Activated CD8-positive, alpha-beta memory T cell treated with anti-CD3 and anti-CD28 coated beads for 48 hours (primary cell): ENCODE results near the gene FTO.

Source experiments
- DNase-seq, 3 experiments: peaks; one replicate each; pipeline ENCODE4 v3.0.0-alpha.2; 2020; ENCODE audit warnings: low read depth in 2 of 3, low spot score in 2 of 3

FTO gene

DNA sequence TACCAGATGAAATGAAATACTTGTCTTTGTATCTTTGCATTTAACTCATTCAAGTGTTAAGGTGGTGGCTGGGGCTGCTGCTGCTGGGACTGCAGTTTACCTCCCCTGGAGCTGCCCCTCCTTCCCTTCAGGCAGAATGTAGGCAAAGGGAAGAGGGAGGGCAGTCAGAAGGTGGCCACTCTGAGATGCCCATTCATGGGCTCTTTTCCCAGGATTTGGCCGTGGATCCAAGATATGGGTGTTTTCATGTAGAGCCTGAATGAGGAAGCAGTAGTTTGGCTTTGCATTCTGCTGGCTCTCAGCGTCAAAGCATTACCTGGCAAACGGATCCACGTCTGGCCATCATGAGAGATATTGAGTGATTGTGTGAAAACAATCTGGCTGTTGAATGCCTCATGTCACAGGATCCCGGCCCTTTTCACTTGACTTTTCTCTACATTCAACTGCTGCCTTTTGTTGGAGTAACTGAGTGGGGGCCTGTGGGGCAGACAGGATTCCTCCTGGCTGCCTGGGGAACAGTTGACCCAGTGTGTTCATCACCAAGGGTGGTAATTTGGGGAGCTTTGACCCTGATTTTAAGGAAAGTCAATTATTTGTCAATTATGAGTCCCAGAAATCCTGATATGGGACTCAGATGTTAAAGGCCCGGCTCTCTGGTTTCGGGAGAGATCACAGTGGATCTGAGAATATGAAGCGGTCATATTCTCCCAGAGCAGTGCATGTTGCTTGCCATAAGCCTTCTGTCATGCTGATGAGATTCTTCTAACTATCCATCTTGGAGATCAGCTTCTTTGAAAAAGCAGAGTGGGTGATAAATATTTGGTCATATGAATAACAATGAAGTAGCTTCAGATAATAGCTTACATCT, 345.9 kb downstream of the FTO start:
- DNase-seq: no peak

GRCh38 chr16:54050459-54051210, 346.7 kb downstream of the FTO start:
- no peak for DNase-seq

DNA sequence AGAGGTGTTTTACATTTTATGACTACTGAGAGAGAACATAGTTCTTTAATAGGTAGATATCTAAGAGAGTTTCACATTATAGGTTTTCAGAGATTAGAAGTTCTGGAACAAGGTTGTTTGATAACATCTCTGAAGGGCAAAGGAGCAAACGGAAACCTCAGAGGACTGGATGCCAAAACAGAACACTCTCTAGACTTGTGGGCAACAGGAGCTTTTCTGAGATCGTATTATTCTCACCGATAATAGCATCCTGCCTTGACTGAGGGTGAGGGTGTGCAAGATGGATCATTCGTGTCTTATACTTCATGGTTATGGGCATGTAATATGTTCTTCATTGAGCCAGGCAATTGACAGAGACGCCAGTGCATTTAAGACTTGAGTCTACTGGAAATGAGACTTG, 347.9 kb downstream of the FTO start:
- no peak for DNase-seq

DNA sequence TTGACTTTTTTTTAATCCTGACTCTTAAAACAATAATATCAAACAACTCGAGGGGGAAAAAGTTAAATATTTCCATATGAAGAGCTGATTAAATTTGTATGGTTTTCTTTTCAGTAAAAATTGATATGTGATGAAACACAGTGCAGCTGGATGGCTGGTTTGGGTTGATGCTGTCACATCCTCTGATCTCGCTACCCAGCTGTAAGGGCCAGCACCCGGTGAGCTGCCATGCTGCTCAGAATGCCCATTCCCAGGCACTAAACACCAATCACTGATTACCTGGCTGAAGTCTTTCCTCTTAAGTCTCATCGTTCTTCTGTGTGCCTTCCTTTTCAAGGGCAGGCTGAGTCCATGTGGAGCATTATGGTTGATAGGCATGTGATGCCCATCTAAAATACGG, 348.3 kb downstream of the FTO start:
- DNase-seq: no peak

- no peak for DNase-seq
Measured at GRCh38 chr16:54053891-54054820, 350.2 kb downstream of the FTO start.

DNA sequence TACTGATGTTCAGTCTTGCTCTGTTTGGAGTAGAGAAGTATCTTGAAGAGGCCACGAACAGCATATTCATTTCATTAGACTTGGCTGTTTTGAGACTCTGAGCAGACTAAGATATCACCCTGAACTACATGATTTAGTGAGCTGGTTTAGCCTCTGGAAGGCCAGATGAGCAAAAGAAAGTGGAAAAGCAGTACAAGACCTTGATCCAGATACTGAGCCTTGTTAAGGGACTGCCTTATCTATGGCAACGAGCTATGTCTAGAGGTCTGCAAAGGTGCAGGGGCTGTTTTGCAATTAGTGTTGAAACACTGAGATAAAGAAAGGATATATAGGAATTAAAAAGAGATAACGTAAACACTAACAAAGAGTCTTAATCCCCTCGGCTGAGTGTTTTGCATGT, 351.2 kb downstream of the FTO start:
- no peak for DNase-seq

DNA sequence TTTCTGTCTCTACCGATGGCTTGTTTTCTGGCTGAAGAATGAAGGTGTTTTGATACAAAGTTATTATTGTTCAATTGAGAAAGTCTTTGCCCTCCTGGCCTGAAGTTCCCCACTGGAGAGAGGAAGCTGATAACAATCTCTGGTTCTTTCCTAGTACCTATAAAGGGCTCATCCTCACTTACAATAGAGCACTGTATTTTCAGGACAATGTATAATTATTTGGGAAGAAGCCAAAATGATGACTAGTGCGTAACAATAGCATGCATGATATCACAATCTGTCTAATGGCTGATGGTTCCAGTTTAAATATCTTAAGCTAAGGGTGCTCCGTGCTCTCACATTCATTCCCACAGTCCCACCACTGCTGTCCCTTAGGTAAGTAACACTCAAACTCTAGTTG, 351.9 kb downstream of the FTO start:
- DNase-seq: no peak

DNA sequence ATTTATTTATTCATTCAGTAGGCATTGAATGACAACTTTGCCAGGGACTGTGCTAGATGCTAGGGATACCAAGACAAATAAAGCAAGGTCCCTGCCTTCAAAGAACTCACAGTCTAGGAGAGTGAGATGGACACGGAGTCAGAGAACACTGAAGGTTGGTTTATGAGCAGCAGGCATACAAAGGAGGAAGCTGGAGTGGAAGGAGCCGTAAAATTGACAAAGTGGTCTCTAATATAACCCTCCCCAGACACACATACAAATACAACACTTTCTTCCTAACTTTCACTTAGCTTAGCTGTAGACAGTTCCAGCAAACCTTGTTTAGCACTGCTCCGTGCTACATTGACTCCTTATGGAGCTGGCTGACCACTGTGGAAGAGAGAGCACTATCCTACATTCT, 353.0 kb downstream of the FTO start:
- DNase-seq: no peak

DNA sequence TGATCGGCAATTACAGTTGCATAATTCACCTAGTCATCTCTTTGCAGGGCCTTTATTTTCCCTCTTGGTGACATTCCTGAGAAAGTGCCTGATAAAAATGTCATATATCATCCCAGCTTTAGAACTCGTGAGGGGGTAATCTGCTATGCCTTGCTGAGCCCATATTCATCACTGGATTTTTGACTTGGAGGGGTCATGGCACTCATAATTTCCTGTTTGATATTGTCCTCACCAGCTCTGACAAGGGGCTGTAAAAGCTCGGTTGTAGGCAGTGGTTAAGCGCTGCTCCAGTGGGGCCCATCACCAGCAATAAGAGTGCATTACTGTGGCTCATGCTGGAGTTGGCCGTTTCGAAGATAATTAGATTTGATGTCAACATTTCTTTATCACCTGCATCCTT, 355.4 kb downstream of the FTO start:
- no peak for DNase-seq

- no peak for DNase-seq
Measured at GRCh38 chr16:54060599-54061421, 356.9 kb downstream of the FTO start.

DNA sequence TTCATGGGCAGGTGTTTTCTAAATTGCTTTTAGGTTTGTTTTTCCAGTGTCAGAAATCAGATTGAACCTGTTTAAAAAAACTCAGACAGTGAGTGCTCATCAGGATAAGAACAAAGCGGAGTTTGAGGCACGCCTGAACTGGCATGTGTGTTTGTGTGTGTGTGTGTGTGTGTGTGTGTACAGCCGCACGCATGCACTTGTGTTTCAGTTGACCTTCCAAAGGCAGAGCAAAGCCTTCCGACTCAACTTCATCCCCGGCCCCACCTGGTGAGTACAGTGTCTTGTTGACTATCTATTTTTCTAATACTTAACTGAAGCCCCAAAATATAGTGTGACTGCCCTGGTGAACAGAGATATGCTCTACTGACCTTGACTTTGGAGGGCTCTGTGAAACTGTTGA, 357.5 kb downstream of the FTO start:
- no peak for DNase-seq

- no peak for DNase-seq
Measured at GRCh38 chr16:54062361-54063278, 358.7 kb downstream of the FTO start.

DNA sequence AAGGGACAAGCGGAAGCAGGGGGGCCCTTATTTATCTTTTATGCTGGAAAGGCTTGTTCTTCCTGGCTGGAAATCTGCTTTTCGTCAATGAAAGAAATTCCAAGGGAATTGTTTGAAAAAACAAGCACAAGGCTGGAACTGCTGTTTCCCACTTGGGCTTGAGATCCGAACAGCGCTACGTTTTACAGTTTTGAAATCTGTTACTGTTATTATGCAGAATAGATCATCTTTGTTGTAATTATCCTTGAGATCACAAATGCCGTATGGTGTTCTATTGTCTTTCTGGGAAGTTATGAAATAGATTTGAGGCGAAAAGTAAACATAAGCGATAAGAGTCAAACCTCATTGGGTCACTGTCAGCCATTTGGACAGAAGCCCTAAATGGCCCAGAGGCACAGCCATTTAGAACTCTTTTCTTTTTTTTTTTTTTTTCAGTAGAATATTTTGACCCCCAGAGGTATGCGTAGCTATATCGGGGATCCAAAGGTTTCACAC, 359.4 kb downstream of the FTO start:
- no peak for DNase-seq

DNA sequence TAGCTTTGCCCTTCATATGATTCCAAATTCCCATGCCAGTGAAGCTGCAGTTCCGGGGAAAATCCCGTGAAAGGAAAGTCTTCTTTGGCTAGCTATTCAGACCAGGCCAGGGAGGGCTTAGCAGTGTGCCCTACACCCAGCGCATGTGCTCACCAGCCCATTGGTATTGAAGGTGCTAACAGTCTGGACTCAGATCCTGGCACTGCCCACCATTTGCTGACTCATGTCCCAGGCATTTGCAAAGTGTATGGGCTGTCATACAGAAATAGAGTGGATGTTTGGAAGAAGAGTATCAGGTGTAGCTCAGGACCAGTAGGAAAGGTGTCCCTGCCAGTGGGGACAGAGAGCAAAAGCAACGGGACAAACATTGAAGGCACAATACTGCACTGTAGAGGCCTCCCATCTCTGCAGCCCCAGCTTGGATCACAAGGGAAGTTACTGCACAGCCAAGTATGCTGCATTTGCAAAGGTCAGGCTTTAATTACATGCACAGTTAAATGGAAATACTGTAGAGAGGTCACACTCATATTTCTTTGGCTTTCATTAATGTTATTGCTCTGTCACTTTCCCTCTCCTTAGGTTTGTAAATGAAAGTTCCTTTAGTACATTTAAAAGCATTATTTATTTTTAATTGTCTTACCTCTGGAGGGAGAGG, 362.6 kb downstream of the FTO start:
- DNase-seq: no peak

GRCh38 chr16:54067322-54068065, 363.5 kb downstream of the FTO start:
- DNase-seq: no peak

DNA sequence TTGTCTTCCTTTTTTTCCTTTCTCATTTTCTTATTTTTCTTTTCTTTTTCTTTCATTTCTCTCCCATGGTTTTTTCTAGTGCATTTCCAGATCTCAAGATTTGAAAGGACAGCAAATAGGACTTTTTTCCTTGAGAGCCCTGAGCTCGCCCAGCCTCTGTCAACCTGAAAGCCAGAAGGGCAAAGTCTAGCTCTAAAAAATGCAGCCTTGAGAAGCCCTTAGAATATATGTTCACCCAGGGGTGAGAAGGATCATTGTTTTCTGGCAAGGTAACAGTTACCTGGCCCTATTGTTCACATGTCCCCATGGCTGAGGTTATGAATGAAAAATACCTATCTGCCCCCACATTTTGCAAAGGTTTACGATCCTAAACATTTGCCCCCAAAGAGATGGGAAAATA, 364.3 kb downstream of the FTO start:
- no peak for DNase-seq

- DNase-seq: no peak
Measured at GRCh38 chr16:54069601-54070239, 365.8 kb downstream of the FTO start.
